GM19452 (cell line): Measurements from ENCODE around the gene ZNF365.
"Not testable (repeated sequence)": the region's sequence is repeated elsewhere in the genome, so short reads cannot be mapped to it uniquely, and the experiment has no call there.

Experiments used
- ATAC-seq: cut with Tn5 transposase; IDR thresholded peaks from one replicate; pipeline ENCODE4 v1.9.1; 2021; ENCODE audit not compliant: unreplicated experiment

The ZNF365 gene

GRCh38 chr10:62373995-62374861 lies at the start of gene ZNF365:
ZNF365 (plus strand) TSS chr10:62374369; CDS start chr10:62376194, 1,825 bp downstream.
- no peak for ATAC-seq

- no peak for ATAC-seq
Measured at GRCh38 chr10:62326176-62326575, 48.0 kb upstream of the ZNF365 start.

- ATAC-seq = no peak
Measured at GRCh38 chr10:62327885-62328284, 46.3 kb upstream of the ZNF365 start.

GRCh38 chr10:62330213-62330612 lies 44.0 kb upstream of the ZNF365 start:
- no peak for ATAC-seq

GRCh38 chr10:62332406-62332805 lies 41.8 kb upstream of the ZNF365 start:
- no peak for ATAC-seq

GRCh38 chr10:62333135-62333889 lies 40.9 kb upstream of the ZNF365 start:
- ATAC-seq = no peak

GRCh38 chr10:62333988-62334682 lies 40.0 kb upstream of the ZNF365 start:
- ATAC-seq = no peak

GRCh38 chr10:62335326-62335725 lies 38.8 kb upstream of the ZNF365 start:
- no peak for ATAC-seq

GRCh38 chr10:62336404-62336803 lies 37.8 kb upstream of the ZNF365 start:
- no peak for ATAC-seq

GRCh38 chr10:62341419-62341818 lies 32.8 kb upstream of the ZNF365 start:
- no peak for ATAC-seq

GRCh38 chr10:62343000-62343399 lies 31.2 kb upstream of the ZNF365 start:
- no peak for ATAC-seq

- no peak for ATAC-seq
Measured at GRCh38 chr10:62348029-62348428, 26.1 kb upstream of the ZNF365 start.

- no peak for ATAC-seq
Measured at GRCh38 chr10:62352356-62352970, 21.7 kb upstream of the ZNF365 start.

GRCh38 chr10:62354916-62355315 lies 19.3 kb upstream of the ZNF365 start:
- no peak for ATAC-seq

- ATAC-seq = no peak
Measured at GRCh38 chr10:62356447-62356846, 17.7 kb upstream of the ZNF365 start.

GRCh38 chr10:62358151-62358550 lies 16.0 kb upstream of the ZNF365 start:
- not testable (repeated sequence) for ATAC-seq

GRCh38 chr10:62373639-62373994 lies 552 bp upstream of the ZNF365 start:
- no peak for ATAC-seq

GRCh38 chr10:62374862-62375710 lies 917 bp downstream of the ZNF365 start:
- no peak for ATAC-seq

- no peak for ATAC-seq
Measured at GRCh38 chr10:62376071-62377025, 2.2 kb downstream of the ZNF365 start.
